Measurements from ENCODE around the gene GTPBP1. TPM values are rescaled to one million over a fixed set of nuclear protein-coding genes. Genes with fewer than 3 reads are reported as not detected.

GTPBP1 gene
- total and polyA plus RNA-seq, 2 of the 13 experiments (the other 11 are each of a cell fraction or from before 2014, with no cell fraction given), result 22.3 to 27.0 TPM

GRCh38 chr22:38729946-38730345 is 24.2 kb downstream of the GTPBP1 start:
- CTCF ChIA-PET (ENCODE audit: low intra/inter-chr PET ratio, low total read pairs), result no interaction called here
- in situ Hi-C loops (cut with HindIII; ENCODE audit: extremely low pct_ligation_motif_present, low pct_unique_long_range_greater_than_20kb), result no loop called here

More at GRCh38 chr22:38729946-38730345, 24.2 kb downstream of the GTPBP1 start:
- no TSS peak for BruUV-seq (replicated peaks)
- H3K36me3 ChIP-seq (replicated peaks in 1 of 2; ENCODE audit: control insufficient read depth in 1 of 2, insufficient read depth in 2 of 2, low read length in 2 of 2), result peaks cover 33 to 57% of the 10 kb centered on the region in 2 experiments
- no peak overlapping the region for H3K4me3 ChIP-seq (replicated peaks in 1 of 3; ENCODE audit: insufficient read depth in 1 of 3, low read depth in 2 of 3, low read length in 3 of 3)
- H2AFZ ChIP-seq (ENCODE audit: low read length), result no peak overlapping the region
- H3K9ac ChIP-seq (ENCODE audit: insufficient read depth, low read depth, low read length), result no peak overlapping the region
- TF ChIP-seq RFXAP (CRISPR knock-in tag; IDR thresholded peaks at IDR 0.05; ENCODE audit: borderline replicate concordance), result no peak
- no peak for TF ChIP-seq ARID2 (CRISPR knock-in tag; IDR thresholded peaks at IDR 0.05; ENCODE audit: borderline replicate concordance)
- no peak for TF ChIP-seq FOXO4 (CRISPR knock-in tag; conservative IDR thresholded peaks at IDR 0.05)
- TF ChIP-seq, protein P1, sequence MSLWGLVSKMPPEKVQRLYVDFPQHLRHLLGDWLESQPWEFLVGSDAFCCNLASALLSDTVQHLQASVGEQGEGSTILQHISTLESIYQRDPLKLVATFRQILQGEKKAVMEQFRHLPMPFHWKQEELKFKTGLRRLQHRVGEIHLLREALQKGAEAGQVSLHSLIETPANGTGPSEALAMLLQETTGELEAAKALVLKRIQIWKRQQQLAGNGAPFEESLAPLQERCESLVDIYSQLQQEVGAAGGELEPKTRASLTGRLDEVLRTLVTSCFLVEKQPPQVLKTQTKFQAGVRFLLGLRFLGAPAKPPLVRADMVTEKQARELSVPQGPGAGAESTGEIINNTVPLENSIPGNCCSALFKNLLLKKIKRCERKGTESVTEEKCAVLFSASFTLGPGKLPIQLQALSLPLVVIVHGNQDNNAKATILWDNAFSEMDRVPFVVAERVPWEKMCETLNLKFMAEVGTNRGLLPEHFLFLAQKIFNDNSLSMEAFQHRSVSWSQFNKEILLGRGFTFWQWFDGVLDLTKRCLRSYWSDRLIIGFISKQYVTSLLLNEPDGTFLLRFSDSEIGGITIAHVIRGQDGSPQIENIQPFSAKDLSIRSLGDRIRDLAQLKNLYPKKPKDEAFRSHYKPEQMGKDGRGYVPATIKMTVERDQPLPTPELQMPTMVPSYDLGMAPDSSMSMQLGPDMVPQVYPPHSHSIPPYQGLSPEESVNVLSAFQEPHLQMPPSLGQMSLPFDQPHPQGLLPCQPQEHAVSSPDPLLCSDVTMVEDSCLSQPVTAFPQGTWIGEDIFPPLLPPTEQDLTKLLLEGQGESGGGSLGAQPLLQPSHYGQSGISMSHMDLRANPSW (CRISPR knock-in tag; IDR thresholded peaks at IDR 0.05; ENCODE audit: borderline replicate concordance), result no peak
- TF ChIP-seq ZNF234 (CRISPR knock-in tag; conservative IDR thresholded peaks at IDR 0.05), result no peak
- TF ChIP-seq, protein P2, sequence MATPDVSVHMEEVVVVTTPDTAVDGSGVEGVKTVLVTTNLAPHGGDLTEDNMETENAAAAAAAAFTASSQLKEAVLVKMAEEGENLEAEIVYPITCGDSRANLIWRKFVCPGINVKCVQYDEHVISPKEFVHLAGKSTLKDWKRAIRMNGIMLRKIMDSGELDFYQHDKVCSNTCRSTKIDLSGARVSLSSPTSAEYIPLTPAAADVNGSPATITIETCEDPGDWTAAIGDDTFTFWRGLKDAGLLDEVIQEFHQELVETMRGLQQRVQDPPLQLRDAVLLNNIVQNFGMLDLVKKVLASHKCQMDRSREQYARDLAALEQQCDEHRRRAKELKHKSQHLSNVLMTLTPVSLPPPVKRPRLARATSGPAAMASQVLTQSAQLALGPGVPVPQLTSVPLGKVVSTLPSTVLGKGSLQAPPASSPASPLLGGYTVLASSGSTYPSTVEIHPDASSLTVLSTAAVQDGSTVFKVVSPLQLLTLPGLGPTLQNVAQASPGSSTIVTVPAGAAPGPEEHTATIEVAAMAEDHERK (CRISPR knock-in tag; IDR thresholded peaks at IDR 0.05; ENCODE audit: low read depth), result no peak
- no peak for TF ChIP-seq HIVEP1 (CRISPR knock-in tag; IDR thresholded peaks at IDR 0.05)
- no peak for TF ChIP-seq ARNTL (CRISPR knock-in tag; IDR thresholded peaks at IDR 0.05)
- TF ChIP-seq, protein P3, sequence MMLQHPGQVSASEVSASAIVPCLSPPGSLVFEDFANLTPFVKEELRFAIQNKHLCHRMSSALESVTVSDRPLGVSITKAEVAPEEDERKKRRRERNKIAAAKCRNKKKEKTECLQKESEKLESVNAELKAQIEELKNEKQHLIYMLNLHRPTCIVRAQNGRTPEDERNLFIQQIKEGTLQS (CRISPR knock-in tag; IDR thresholded peaks at IDR 0.05), result no peak
- TF ChIP-seq ZNF460 (CRISPR knock-in tag; IDR thresholded peaks at IDR 0.05; ENCODE audit: borderline replicate concordance), result no peak
- DNase-seq (ENCODE audit: low spot score), result no peak
- no peaks in the 10 kb centered on the region; a peak in 1 of 5 replicates for H3K27me3 ChIP-seq (ENCODE audit: control insufficient read depth in 1 of 2, insufficient read depth in 2 of 2, low read length in 2 of 2)
- POLR2A ChIA-PET, result no interaction called here
- no peak overlapping the region for H3K27ac ChIP-seq (ENCODE audit: extremely low read length, insufficient read depth, low read length)
- H3K9me3 ChIP-seq (ENCODE audit: low read length), result no peaks in the 10 kb centered on the region
- no peaks in the 10 kb centered on the region for H3K79me2 ChIP-seq (ENCODE audit: insufficient read depth, low read length)
- intact Hi-C loops (cut with micrococcal nuclease; ENCODE audit: unreplicated experiment), result no loop called here
- FAIRE-seq, result no peak
- H3K4me1 ChIP-seq (ENCODE audit: insufficient read depth, low read length), result peaks cover 34% of the 10 kb centered on the region
- 91% methylated on average over 3 of the region's 6 CpGs for WGBS (ENCODE audit: low lambda C conversion rate)
- no peak for ATAC-seq
- H4K20me1 ChIP-seq (ENCODE audit: insufficient read depth, low read length), result peaks cover 14% of the 10 kb centered on the region
- H3K4me2 ChIP-seq (ENCODE audit: low read depth, low read length), result no peak overlapping the region
